ENCODE data around the gene MNX1.

The MNX1 gene

DNA sequence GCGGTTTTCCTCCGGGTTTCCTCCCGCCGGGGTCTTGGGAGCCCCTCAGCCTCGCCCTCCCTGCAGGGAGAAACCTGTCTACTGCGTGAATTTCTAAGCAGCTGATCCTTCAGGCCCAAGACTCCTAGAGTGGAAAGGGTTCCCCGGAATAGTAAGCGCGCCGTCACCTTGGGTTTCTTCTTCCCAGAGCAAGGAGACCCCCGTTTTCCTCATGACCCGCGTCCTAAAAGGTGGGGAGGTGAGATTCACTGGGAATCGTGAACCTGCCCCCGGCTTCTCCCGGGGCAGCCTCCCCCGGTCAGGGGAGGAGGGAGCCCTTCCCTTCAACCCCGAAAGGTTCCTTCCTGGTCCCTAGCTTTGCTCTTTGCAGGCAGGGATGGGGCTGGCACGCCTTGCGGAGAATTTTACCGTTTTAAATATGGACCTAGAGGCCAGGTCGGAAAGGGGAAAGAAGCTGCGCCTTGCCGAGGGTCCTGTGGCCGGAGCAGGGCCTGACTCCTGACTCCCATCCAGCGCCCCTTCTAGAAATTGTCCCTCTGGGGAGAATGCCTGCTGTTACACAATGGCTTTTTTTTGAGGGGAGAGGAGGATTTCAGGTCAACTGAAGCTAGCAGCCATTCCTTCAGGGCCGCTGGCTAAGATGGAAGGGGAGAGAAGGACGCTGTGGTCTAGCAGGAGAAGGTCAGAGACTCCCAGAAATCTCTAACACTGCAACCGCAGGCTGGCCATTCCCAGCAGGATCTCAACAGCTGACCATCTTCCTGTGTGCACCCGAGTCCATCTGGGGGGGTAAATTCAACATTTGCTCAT is 11.6 kb upstream of the MNX1 start:
- Histone ChIP-seq H3K4me3 (ENCODE audit: low read depth, low read length) (no peak overlapping the region), H3K4me1 (no peaks in the 10 kb centered on the region), H3K9me3 (no peaks in the 10 kb centered on the region), H3K36me3 (no peaks in the 10 kb centered on the region), H3K27me3 (peaks cover 100% of the 10 kb centered on the region)
- TF ChIP-seq, protein P1, sequence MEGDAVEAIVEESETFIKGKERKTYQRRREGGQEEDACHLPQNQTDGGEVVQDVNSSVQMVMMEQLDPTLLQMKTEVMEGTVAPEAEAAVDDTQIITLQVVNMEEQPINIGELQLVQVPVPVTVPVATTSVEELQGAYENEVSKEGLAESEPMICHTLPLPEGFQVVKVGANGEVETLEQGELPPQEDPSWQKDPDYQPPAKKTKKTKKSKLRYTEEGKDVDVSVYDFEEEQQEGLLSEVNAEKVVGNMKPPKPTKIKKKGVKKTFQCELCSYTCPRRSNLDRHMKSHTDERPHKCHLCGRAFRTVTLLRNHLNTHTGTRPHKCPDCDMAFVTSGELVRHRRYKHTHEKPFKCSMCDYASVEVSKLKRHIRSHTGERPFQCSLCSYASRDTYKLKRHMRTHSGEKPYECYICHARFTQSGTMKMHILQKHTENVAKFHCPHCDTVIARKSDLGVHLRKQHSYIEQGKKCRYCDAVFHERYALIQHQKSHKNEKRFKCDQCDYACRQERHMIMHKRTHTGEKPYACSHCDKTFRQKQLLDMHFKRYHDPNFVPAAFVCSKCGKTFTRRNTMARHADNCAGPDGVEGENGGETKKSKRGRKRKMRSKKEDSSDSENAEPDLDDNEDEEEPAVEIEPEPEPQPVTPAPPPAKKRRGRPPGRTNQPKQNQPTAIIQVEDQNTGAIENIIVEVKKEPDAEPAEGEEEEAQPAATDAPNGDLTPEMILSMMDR (IDR thresholded peaks at IDR 0.05; ENCODE audit: low read depth, low read length): no peak
- DNase-seq: no peak

DNA sequence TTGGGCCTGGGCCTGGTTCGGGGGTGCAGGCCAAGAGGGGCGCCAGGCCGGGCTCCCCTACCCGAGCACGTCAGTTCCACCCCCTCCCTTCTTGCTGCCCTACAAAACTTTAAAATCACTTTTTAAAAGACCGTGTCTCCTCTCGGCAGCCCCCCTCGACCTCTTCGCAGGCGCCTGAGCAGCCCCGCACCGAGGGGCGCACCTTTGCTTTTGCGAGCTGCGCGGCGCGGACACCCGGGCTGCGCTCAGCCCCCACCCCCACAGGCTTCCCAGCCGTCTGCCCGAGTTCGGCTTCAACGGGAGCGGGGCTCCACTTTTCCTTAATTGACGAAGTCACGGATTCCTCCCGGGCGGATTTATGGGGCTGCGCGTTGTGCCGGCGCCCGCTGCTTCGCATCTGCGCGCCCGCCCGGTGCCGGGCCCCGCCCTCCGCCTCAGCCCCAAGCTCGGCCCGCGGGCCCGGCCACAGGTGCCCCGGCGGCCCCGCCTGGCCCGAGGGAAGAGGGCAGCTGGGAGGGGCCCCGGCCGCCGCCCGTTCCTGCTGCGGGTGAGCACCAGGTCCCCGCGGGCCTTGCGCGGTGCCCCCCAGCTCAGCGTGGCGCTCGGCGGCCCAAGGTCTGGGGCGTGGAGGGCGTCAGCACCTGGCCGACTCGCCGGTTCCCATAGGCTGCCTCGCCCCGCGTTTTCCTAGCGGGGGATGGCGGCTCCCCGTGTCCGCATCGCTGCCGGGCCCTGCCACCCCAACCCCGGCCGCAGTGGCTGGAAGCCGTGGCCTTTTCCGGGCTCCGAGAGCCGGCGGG is 10.8 kb upstream of the MNX1 start:
- DNase-seq: no peak
- Histone ChIP-seq H3K36me3 (no peaks in the 10 kb centered on the region), H3K4me1 (no peaks in the 10 kb centered on the region), H3K9me3 (no peaks in the 10 kb centered on the region), H3K4me3 (ENCODE audit: low read depth, low read length) (no peak overlapping the region), H3K27me3 (peaks cover 100% of the 10 kb centered on the region)
- TF ChIP-seq, protein P1 (IDR thresholded peaks at IDR 0.05; ENCODE audit: low read depth, low read length): no peak

DNA sequence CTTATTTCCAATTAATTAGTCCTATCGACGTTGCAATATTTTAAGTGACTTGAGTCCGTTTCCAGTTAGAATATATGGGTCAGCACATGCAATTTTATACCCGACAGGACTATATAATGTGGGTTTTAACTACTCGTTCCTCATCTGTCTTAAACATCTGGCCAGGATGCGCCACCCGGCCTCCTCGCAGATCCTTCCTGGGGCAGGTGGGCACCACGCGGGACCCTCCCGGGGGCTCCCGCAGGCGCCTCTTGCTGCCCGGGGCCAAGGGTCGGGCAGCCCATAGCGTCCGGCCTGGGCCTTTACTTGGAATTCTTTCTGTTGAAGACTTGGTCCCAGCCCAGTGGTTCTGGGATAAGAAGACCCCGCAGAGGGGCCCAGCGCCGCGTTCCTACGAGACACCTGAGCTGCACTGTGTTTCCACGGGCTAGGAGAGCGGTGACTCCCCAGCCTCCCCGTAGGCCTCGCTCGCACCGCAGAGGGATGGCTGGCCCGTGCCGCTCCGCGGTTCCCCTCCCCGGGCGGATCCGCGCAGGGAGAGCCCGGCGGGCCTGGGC is 10.1 kb upstream of the MNX1 start:
- Histone ChIP-seq H3K27me3 (peaks cover 100% of the 10 kb centered on the region), H3K4me1 (no peaks in the 10 kb centered on the region), H3K4me3 (ENCODE audit: low read depth, low read length) (no peak overlapping the region), H3K9me3 (no peaks in the 10 kb centered on the region), H3K36me3 (no peaks in the 10 kb centered on the region)
- no peak for DNase-seq
- TF ChIP-seq, protein P1 (IDR thresholded peaks at IDR 0.05; ENCODE audit: low read depth, low read length): no peak

DNA sequence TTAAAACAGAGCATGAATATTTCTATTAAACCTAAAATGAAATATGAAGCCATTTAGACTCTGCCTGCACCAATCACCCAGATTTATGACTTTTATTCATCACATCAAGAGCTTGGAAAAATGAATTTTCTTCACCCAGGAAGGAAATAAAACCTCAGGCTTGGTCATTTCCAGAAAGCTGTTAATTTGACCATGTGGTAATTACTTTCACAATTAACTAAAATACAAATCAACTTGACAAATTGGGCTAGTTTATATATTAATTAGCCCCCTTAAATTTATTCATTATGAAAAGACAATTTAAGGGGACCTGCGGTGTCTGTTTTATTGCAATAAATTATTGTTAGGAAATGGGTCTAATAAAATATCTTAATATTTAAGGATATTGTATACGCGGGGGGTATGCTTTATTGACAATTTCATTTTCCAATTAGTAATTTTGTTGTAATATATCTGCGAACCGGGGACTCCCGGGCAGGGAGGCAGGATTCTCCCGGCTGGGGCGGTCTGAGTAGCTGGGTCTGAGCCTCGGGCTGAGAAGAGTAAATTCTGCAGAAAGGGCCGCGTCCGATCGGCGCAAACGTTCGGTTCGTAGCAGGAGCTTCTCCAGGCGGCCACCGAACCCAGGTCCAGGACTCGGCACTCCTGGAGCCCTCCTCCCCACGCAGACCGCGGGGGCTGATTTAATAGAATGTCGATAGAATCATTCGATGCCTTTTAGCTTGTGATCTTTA is 9.4 kb upstream of the MNX1 start:
- no peaks in the 10 kb centered on the region for H3K4me1 ChIP-seq
- no peak overlapping the region for H3K4me3 ChIP-seq (ENCODE audit: low read depth, low read length)
- no peaks in the 10 kb centered on the region for H3K36me3 ChIP-seq
- H3K9me3 ChIP-seq: no peaks in the 10 kb centered on the region
- peaks cover 100% of the 10 kb centered on the region for H3K27me3 ChIP-seq
- no peak for DNase-seq
- TF ChIP-seq, protein P1 (IDR thresholded peaks at IDR 0.05; ENCODE audit: low read depth, low read length): no peak

DNA sequence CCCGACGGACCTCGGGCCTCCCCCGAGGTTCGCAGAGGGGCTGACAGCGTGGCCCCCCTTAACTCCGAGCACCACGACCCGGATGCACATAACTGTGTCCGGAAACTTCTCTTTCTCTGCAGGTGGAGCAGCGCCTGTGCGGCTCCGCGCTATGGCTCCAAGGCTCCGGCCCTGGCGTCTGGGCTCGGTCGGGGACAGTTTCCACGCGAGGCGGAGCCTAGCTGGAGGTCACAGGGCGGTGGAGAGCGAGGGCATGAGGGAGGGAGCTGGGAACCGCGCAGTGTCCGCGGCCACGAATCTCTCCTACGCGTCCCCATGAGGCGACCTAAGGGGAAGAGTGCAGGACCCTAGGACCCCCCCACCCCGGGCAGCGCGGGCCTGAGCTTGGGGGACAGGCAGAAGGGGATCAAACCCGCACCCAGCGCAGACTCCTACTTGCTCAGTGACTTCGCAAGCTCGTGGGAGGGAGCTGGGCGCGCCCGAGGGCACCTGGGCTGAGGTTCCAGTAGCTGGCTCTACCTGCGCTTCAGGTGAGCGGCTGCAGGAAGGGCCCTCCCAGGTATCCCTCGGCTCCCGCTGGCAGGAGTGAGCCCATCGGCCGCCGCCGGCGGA is 8.6 kb upstream of the MNX1 start:
- H3K36me3 ChIP-seq: no peaks in the 10 kb centered on the region
- H3K27me3 ChIP-seq: peaks cover 100% of the 10 kb centered on the region
- H3K4me3 ChIP-seq (ENCODE audit: low read depth, low read length): no peak overlapping the region
- H3K4me1 ChIP-seq: no peaks in the 10 kb centered on the region
- TF ChIP-seq, protein P1 (IDR thresholded peaks at IDR 0.05; ENCODE audit: low read depth, low read length): no peak
- no peaks in the 10 kb centered on the region for H3K9me3 ChIP-seq
- no peak for DNase-seq
